ENCODE data around the gene COL5A2.

COL5A2 gene

GRCh38 chr2:189217051-189217450 lies 37.5 kb upstream of the COL5A2 start:
- H3K4me3 ChIP-seq (ENCODE audit: low read length): no peak overlapping the region
- no peak for TF ChIP-seq CTCF (IDR thresholded peaks at IDR 0.05; ENCODE audit: insufficient read depth, low read depth, low read length, missing control alignments)
- DNase-seq (ENCODE audit: low read depth): no peak

GRCh38 chr2:189214484-189214883 lies 34.9 kb upstream of the COL5A2 start:
- no peak overlapping the region for H3K4me3 ChIP-seq (ENCODE audit: low read length)
- TF ChIP-seq CTCF (IDR thresholded peaks at IDR 0.05; ENCODE audit: insufficient read depth, low read depth, low read length, missing control alignments): no peak
- DNase-seq (ENCODE audit: low read depth): no peak

- no peak for TF ChIP-seq CTCF (IDR thresholded peaks at IDR 0.05; ENCODE audit: insufficient read depth, low read depth, low read length, missing control alignments)
- H3K4me3 ChIP-seq (ENCODE audit: low read length): no peak overlapping the region
These were observed 33.7 kb upstream of the COL5A2 start for GRCh38 chr2:189213250-189213649.

GRCh38 chr2:189210250-189211087 lies 30.9 kb upstream of the COL5A2 start:
- H3K4me3 ChIP-seq (ENCODE audit: low read length): no peak overlapping the region
- peak; percentile 86 for DNase-seq (ENCODE audit: low read depth)
- no peak for TF ChIP-seq CTCF (IDR thresholded peaks at IDR 0.05; ENCODE audit: insufficient read depth, low read depth, low read length, missing control alignments)

More at GRCh38 chr2:189213250-189213649, 33.7 kb upstream of the COL5A2 start:
- DNase-seq (ENCODE audit: low read depth): no peak

- no peak for TF ChIP-seq CTCF (IDR thresholded peaks at IDR 0.05; ENCODE audit: insufficient read depth, low read depth, low read length, missing control alignments)
- DNase-seq (ENCODE audit: low read depth): no peak
These were observed 28.7 kb upstream of the COL5A2 start for GRCh38 chr2:189208254-189208653.

GRCh38 chr2:189204322-189204941 lies 24.9 kb upstream of the COL5A2 start:
- H3K4me3 ChIP-seq (ENCODE audit: low read length): no peak overlapping the region
- TF ChIP-seq CTCF (IDR thresholded peaks at IDR 0.05; ENCODE audit: insufficient read depth, low read depth, low read length, missing control alignments): no peak
- DNase-seq (ENCODE audit: low read depth): peak; percentile 62

More at GRCh38 chr2:189208254-189208653, 28.7 kb upstream of the COL5A2 start:
- no peak overlapping the region for H3K4me3 ChIP-seq (ENCODE audit: low read length)

All from epithelial cell of esophagus (primary cell).